H9 (cell line): Measurements from ENCODE around the gene RAB6A. TPM values are rescaled to one million over a fixed set of nuclear protein-coding genes. Genes with fewer than 3 reads are reported as not detected.

Source experiments
- DNase-seq: peaks from one replicate; pipeline ENCODE4 v3.0.0-alpha.2; 2017
- H2AFZ ChIP-seq: one replicate; pipeline ENCODE4 v1.6.1; 2013; ENCODE audit warnings: mild to moderate bottlenecking, low read length, control low read depth, moderate library complexity
- H2AK5ac ChIP-seq: 2 replicates; pipeline ENCODE4 v1.6.1; 2013; ENCODE audit warnings: low read length, control low read depth, mixed read lengths; ENCODE audit not compliant: insufficient read length
- H2BK120ac ChIP-seq: one replicate; pipeline ENCODE4 v1.6.1; 2013; ENCODE audit warnings: low read depth, mild to moderate bottlenecking, low read length, control low read depth, inconsistent platforms; ENCODE audit not compliant: poor library complexity, severe bottlenecking
- H2BK12ac ChIP-seq: 2 replicates; pipeline ENCODE4 v1.6.1; 2013; ENCODE audit warnings: low read length, control low read depth, mixed read lengths, low read depth; ENCODE audit not compliant: insufficient read length
- H2BK15ac ChIP-seq: 2 replicates; pipeline ENCODE4 v1.6.1; 2013; ENCODE audit warnings: low read depth, low read length, control low read depth
- H2BK20ac ChIP-seq: one replicate; pipeline ENCODE4 v1.6.1; 2013; ENCODE audit warnings: low read depth, mild to moderate bottlenecking, low read length, control low read depth, inconsistent platforms; ENCODE audit not compliant: poor library complexity, severe bottlenecking
- H2BK5ac ChIP-seq: 2 replicates; pipeline ENCODE4 v1.6.1; 2013; ENCODE audit warnings: low read length, control low read depth, mixed read lengths; ENCODE audit not compliant: insufficient read length
- H3K14ac ChIP-seq: 2 replicates; pipeline ENCODE4 v1.6.1; 2013; ENCODE audit warnings: low read length, control low read depth; ENCODE audit not compliant: insufficient read depth
- H3K18ac ChIP-seq: 2 replicates; pipeline ENCODE4 v1.6.1; 2013; ENCODE audit warnings: low read depth, mild to moderate bottlenecking, mixed read lengths, low read length, control low read depth; ENCODE audit not compliant: insufficient read length
- H3K23ac ChIP-seq: 2 replicates; pipeline ENCODE4 v1.6.1; 2013; ENCODE audit warnings: low read length, control low read depth, mixed read lengths, low read depth; ENCODE audit not compliant: insufficient read length
- H3K23me2 ChIP-seq: 2 replicates; pipeline ENCODE4 v1.6.1; 2013; ENCODE audit warnings: low read depth, mild to moderate bottlenecking, mixed read lengths, low read length, control low read depth; ENCODE audit not compliant: insufficient read length, poor library complexity, severe bottlenecking
- H3K27ac ChIP-seq: 2 replicates; pipeline ENCODE4 v1.5.1; 2013; ENCODE audit warnings: low read length, control low read depth, mixed read lengths, low read depth; ENCODE audit not compliant: insufficient read length
- H3K27me3 ChIP-seq: 2 replicates; pipeline ENCODE4 v1.6.1; 2013; ENCODE audit warnings: low read length, control low read depth, inconsistent platforms; ENCODE audit not compliant: insufficient read depth
- H3K4ac ChIP-seq: 2 replicates; pipeline ENCODE4 v1.6.1; 2013; ENCODE audit warnings: low read depth, mild to moderate bottlenecking, control low read depth, inconsistent platforms, low read length, moderate library complexity
- H3K4me1 ChIP-seq: 2 replicates; pipeline ENCODE4 v1.6.1; 2013; ENCODE audit warnings: low read length, control low read depth, inconsistent platforms; ENCODE audit not compliant: insufficient read depth
- H3K4me2 ChIP-seq: 2 replicates; pipeline ENCODE4 v1.6.1; 2013; ENCODE audit warnings: low read length, control low read depth, mixed read lengths; ENCODE audit not compliant: insufficient read length, insufficient read depth
- H3K56ac ChIP-seq: 2 replicates; pipeline ENCODE4 v1.6.1; 2013; ENCODE audit warnings: low read depth, mild to moderate bottlenecking, mixed read lengths, low read length, control low read depth; ENCODE audit not compliant: insufficient read length
- H3K79me1 ChIP-seq: 2 replicates; pipeline ENCODE4 v1.6.1; 2013; ENCODE audit warnings: low read depth, mild to moderate bottlenecking, moderate library complexity, low read length, control low read depth, inconsistent platforms; ENCODE audit not compliant: insufficient read depth, poor library complexity, severe bottlenecking
- H3K79me2 ChIP-seq: 2 replicates; pipeline ENCODE4 v1.6.1; 2013; ENCODE audit warnings: low read length, control low read depth, inconsistent platforms; ENCODE audit not compliant: insufficient read depth
- H3K9ac ChIP-seq: 2 replicates; pipeline ENCODE4 v1.6.1; 2013; ENCODE audit warnings: low read length, control low read depth, mixed read lengths; ENCODE audit not compliant: insufficient read length; ENCODE audit errors: extremely low read depth
- H3K9me3 ChIP-seq: one replicate; pipeline ENCODE4 v1.6.1; 2013; ENCODE audit warnings: low read depth, low read length, inconsistent platforms; ENCODE audit not compliant: control insufficient read depth
- H3T11ph ChIP-seq: one replicate; pipeline ENCODE4 v1.6.1; 2013; ENCODE audit warnings: mild to moderate bottlenecking, low read length, control low read depth, inconsistent platforms
- H4K20me1 ChIP-seq: one replicate; pipeline ENCODE4 v1.6.1; 2013; ENCODE audit not compliant: control insufficient read depth, insufficient read length, insufficient read depth
- H4K5ac ChIP-seq: 2 replicates; pipeline ENCODE4 v1.6.1; 2013; ENCODE audit warnings: low read depth, mild to moderate bottlenecking, mixed read lengths, low read length, control low read depth; ENCODE audit not compliant: insufficient read length
- H4K8ac ChIP-seq: replicated peaks from 2 replicates; pipeline ENCODE4 v1.6.1; 2013; ENCODE audit warnings: low read length, control low read depth, mixed read lengths, low read depth; ENCODE audit not compliant: insufficient read length
- H4K91ac ChIP-seq: 2 replicates; pipeline ENCODE4 v1.6.1; 2013; ENCODE audit warnings: low read depth, mild to moderate bottlenecking, moderate library complexity, mixed read lengths, low read length, control low read depth; ENCODE audit not compliant: insufficient read length
- H3K27ac Mint-ChIP-seq, 3 experiments: 2 replicates in 2 of 3; 3 replicates in 1 of 3; pipeline ENCODE4 v1.8.0; 2020 to 2021; ENCODE audit warnings: mixed read lengths in 3 of 3, mild to moderate bottlenecking in 1 of 3, moderate library complexity in 1 of 3
- H3K27me3 Mint-ChIP-seq: 2 replicates; pipeline ENCODE4 v1.8.0; 2021; ENCODE audit warnings: low read depth, mild to moderate bottlenecking, moderate library complexity, mixed read lengths
- H3K36me3 Mint-ChIP-seq, 3 experiments: 2 replicates in 2 of 3; 3 replicates in 1 of 3; pipeline ENCODE4 v1.8.0; 2020 to 2021; ENCODE audit warnings: low read depth in 3 of 3, mixed read lengths in 3 of 3; ENCODE audit not compliant: insufficient read depth in 1 of 3
- H3K4me1 Mint-ChIP-seq, 2 experiments: 2 replicates each; pipeline ENCODE4 v1.8.0; 2020; ENCODE audit warnings: mixed read lengths in 2 of 2
- H3K4me3 Mint-ChIP-seq, 2 experiments: 2 replicates in 1 of 2; 3 replicates in 1 of 2; pipeline ENCODE4 v1.8.0; 2020 to 2021; ENCODE audit warnings: mild to moderate bottlenecking in 2 of 2, mixed read lengths in 2 of 2, moderate library complexity in 1 of 2
- H3K9me3 Mint-ChIP-seq, 2 experiments: 2 replicates in 1 of 2; 3 replicates in 1 of 2; pipeline ENCODE4 v1.8.0; 2020; ENCODE audit warnings: mild to moderate bottlenecking in 2 of 2, mixed read lengths in 2 of 2, moderate library complexity in 1 of 2
- WGBS: extraction: QIAGEN DNeasy Blood & Tissue Kit; methylation state at CpG from one replicate; pipeline ENCODE4 v1.1.7; 2013; ENCODE audit warnings: missing lambda C conversion rate, low lambda C conversion rate, mixed read lengths; ENCODE audit not compliant: insufficient read length; ENCODE audit errors: extremely low coverage; 5-methylcytosine and 5-hydroxymethylcytosine counted together
- total RNA-seq: library from RNA; stranded (reverse); gene quantifications from 2 replicates; pipeline ENCODE4 v1.2.1, GENCODE V29; 2021
- TF ChIP-seq, protein P1 (sequence below): fragments of 200-600 bp; sonication (generic); conservative IDR thresholded peaks from 3 replicates; pipeline ENCODE4 v1.8.0; 2021; ENCODE audit warnings: antibody characterized with exemption, mild to moderate bottlenecking

Gene RAB6A
- total RNA-seq, 1 experiment from 2014 or later: 72.8 TPM

DNA sequence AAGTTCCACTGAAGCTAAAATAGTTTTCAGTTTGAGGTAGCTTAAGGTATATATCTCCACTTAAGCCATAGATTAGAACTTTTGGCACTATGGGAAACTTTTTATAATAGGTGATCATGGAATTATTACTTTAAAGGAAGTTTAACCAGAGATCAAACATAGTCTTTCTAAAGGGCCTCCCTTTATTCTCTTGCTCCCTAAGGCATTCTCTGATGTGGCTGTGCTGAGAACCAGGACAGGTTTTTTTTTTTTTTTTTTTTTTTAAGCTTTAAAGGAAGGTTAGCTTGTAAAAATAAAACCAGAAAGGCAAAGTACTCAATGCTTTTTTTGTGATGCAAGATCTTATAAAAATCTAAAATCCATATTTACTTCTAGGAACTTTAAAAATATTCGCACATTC, 23.9 kb upstream of the RAB6A start:
- WGBS: no CpG with 5 or more reads among the region's 1 CpG

More for the DNA sequence above, 23.9 kb upstream of the RAB6A start:
- Histone ChIP-seq H2BK15ac (no peak overlapping the region), H4K8ac (no peak overlapping the region), H2BK120ac (no peak overlapping the region), H3K23me2 (no peaks in the 10 kb centered on the region), H2AFZ (no peak overlapping the region), H2AK5ac (no peak overlapping the region), H2BK5ac (no peak overlapping the region), H3K79me2 (no peaks in the 10 kb centered on the region), H3K56ac (no peak overlapping the region), H3K79me1 (no peaks in the 10 kb centered on the region), H3K23ac (no peak overlapping the region), H3T11ph (no peak overlapping the region), H3K14ac (no peak overlapping the region), H3K27me3 (no peaks in the 10 kb centered on the region), H3K4me2 (no peak overlapping the region), H4K91ac (no peak overlapping the region), H3K4me1 (no peaks in the 10 kb centered on the region), H4K5ac (no peak overlapping the region), H3K27ac (no peak overlapping the region), H3K9me3 (no peaks in the 10 kb centered on the region), H2BK12ac (no peak overlapping the region), H3K9ac (no peak overlapping the region), H4K20me1 (no peaks in the 10 kb centered on the region), H3K18ac (no peak overlapping the region), H3K4ac (no peak overlapping the region), H2BK20ac (no peak overlapping the region)
- Mint-ChIP-seq H3K4me1 (peaks cover 15 to 21% of the 10 kb centered on the region in 2 experiments), H3K27me3 (no peaks in the 10 kb centered on the region; the same call in 1 of the 2 replicates), H3K36me3 (no peaks in the 10 kb centered on the region), H3K9me3 (no peaks in the 10 kb centered on the region), H3K27ac (0 out of 7 replicates have a peak overlapping the region, but pooled peaks of 1 of the 3 experiments have one; percentile 17), H3K4me3 (no peak overlapping the region)
- DNase-seq: no peak
- TF ChIP-seq, protein P1, sequence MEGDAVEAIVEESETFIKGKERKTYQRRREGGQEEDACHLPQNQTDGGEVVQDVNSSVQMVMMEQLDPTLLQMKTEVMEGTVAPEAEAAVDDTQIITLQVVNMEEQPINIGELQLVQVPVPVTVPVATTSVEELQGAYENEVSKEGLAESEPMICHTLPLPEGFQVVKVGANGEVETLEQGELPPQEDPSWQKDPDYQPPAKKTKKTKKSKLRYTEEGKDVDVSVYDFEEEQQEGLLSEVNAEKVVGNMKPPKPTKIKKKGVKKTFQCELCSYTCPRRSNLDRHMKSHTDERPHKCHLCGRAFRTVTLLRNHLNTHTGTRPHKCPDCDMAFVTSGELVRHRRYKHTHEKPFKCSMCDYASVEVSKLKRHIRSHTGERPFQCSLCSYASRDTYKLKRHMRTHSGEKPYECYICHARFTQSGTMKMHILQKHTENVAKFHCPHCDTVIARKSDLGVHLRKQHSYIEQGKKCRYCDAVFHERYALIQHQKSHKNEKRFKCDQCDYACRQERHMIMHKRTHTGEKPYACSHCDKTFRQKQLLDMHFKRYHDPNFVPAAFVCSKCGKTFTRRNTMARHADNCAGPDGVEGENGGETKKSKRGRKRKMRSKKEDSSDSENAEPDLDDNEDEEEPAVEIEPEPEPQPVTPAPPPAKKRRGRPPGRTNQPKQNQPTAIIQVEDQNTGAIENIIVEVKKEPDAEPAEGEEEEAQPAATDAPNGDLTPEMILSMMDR: no peak
